Stomach (tissue), 9 donors: ENCODE data around the gene NAALADL2. TPM values are rescaled to one million over a fixed set of nuclear protein-coding genes. Genes with fewer than 3 reads are reported as not detected.
A peak's percentile ranks its signal among the peaks of the same experiment; 100 is the strongest.

Experiments used
- DNase-seq, 2 donors: peaks; one replicate each; pipeline versions ENCODE4 v3.0.0 to v3.0.0-alpha.2; 2013 to 2019
- H3K27ac ChIP-seq, 5 donors: fragments of 200-600 bp in 4 of 5; sonication (generic) in 4 of 5; one replicate each; pipeline ENCODE4 v1.5.1; 2013 to 2019; ENCODE audit warnings: mild to moderate bottlenecking in 1 of 5, moderate library complexity in 1 of 5
- H3K27me3 ChIP-seq, 3 donors: fragments of 200-600 bp; sonication (generic); one replicate each; pipeline ENCODE4 v1.5.1; 2017 to 2019; ENCODE audit warnings: mixed run types in 1 of 3
- H3K36me3 ChIP-seq, 4 donors: fragments of 200-600 bp; sonication (generic); 1 replicate in 3 of 4; 2 replicates in 1 of 4; pipeline ENCODE4 v1.5.1; 2016 to 2019
- H3K4me1 ChIP-seq, 4 donors: fragments of 200-600 bp; sonication (generic); one replicate each; pipeline ENCODE4 v1.5.1; 2016 to 2019
- H3K4me3 ChIP-seq, 4 donors: fragments of 200-600 bp; sonication (generic) in 3 of 4; one replicate each; pipeline ENCODE4 v1.5.1; 2016 to 2019; ENCODE audit warnings: mild to moderate bottlenecking in 1 of 4
- H3K9me3 ChIP-seq, 4 donors: fragments of 200-600 bp; sonication (generic); one replicate each; pipeline ENCODE4 v1.5.1; 2016 to 2019
- EP300 ChIP-seq: sonication (generic); formaldehyde crosslinking; IDR thresholded peaks from one replicate; pipeline ENCODE4 v1.6.1; 2017; ENCODE audit warnings: antibody characterized with exemption
- POLR2A ChIP-seq, 4 donors: fragments of 450-650 bp; IDR thresholded peaks; one replicate each; pipeline ENCODE4 v1.6.1; 2016; ENCODE audit warnings: antibody characterized with exemption in 4 of 4, control low read depth in 2 of 4, mild to moderate bottlenecking in 1 of 4, moderate library complexity in 1 of 4
- POLR2AphosphoS5 ChIP-seq, 3 donors: sonication (generic); formaldehyde crosslinking; IDR thresholded peaks; one replicate each; pipeline ENCODE4 v1.6.1; 2016; ENCODE audit warnings: antibody characterized with exemption in 3 of 3
- WGBS, 5 donors: extraction: QIAGEN DNeasy Blood & Tissue Kit in 3 of 5; methylation state at CpG; one replicate each; pipeline versions ENCODE4 v1.1.5 to v1.1.7; 2013 to 2018; 5-methylcytosine and 5-hydroxymethylcytosine counted together
- intact Hi-C: fragments of 100-400 bp; cut with DNase I; formaldehyde crosslinking; loops from one replicate; pipeline ENCODE4 v1.15.1; 2023; ENCODE audit warnings: low total_unique reads
- polyA plus RNA-seq, 3 donors: library from polyadenylated mRNA; stranded (reverse); fragments of 200-250 nt; gene quantifications; one replicate each; pipeline ENCODE4 v1.2.3, GENCODE V29; 2013
- total RNA-seq, 5 donors: library from RNA; depleted of rRNA; stranded (reverse); fragments of >200 nt; gene quantifications; one replicate each; pipeline versions ENCODE4 v1.1.0 to v1.2.3, GENCODE V29; 2014 to 2016
- TF ChIP-seq, protein P1 (sequence below), 7 experiments: fragments of 450-650 bp in 4 of 7; fragments of 200-600 bp in 3 of 7; sonication (generic) in 3 of 7; IDR thresholded peaks; one replicate each; pipeline ENCODE4 v1.5.1; 2016 to 2019; ENCODE audit warnings: antibody characterized with exemption in 7 of 7, control low read depth in 2 of 7, mild to moderate bottlenecking in 1 of 7
- donor health status: healthy with polysubstance abuse.
- donor health status: Bipolar disorder and iron deficiency.
- donor health status: healthy.

NAALADL2 gene
- total and polyA plus RNA-seq, 8 donors: 0.58 to 43.7 (median 5.4) TPM

DNA sequence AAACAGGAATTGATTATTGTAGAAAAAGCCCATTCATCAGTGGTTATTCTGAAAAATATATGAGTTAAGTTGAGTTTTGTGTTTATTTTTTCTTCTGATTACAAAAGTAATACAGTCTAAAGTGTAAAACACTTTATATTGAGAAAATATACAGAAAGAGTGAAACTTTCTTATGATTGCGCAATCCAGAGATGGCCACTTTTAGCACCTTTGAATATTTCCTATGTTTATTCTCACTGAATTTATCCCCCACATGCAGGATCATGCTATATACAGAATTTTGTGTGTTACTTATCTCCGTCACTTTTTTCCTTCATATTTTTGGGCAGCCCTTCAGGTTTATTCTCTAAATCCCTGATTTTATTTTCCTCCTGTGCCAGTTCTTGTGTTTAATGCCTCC, 285.2 kb downstream of the NAALADL2 start:
- intact Hi-C loops: no loop called here
- H3K9me3 ChIP-seq: no peaks in the 10 kb centered on the region
- no peaks in the 10 kb centered on the region for H3K36me3 ChIP-seq
- no peak overlapping the region for H3K4me3 ChIP-seq
- no peak overlapping the region for H3K27ac ChIP-seq
- no peaks in the 10 kb centered on the region for H3K27me3 ChIP-seq
- TF ChIP-seq EP300: no peak
- 96 to 99% (median 98%) methylated on average over 2 of the region's 2 CpGs for WGBS, 5 donors
- no peak for DNase-seq
- no peaks in the 10 kb centered on the region for H3K4me1 ChIP-seq

DNA sequence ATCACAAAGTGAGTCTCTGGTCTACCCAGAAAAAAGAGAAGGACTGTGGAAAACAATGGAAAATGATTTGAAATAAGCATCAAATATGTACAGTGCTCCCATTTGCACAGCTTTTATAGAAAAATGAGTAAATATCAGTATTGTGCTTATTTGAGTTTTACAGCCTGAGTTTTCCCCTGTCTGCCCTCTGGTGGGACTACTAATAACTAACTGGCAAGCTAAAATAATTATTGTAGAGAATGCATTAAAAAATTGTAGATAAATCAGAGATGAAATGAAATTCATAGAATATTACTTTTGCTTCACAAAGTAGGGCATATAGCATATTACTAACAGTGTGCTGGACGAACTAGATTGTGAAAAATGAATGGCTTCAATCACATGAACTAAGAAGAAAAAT, 287.1 kb downstream of the NAALADL2 start:
- WGBS, 5 donors: 77 to 89% (median 87%) methylated on average over 1 of the region's 1 CpG
- no peaks in the 10 kb centered on the region for H3K9me3 ChIP-seq
- DNase-seq: peak in 1 of 2 donors; percentile 33
- no peaks in the 10 kb centered on the region for H3K36me3 ChIP-seq
- intact Hi-C loops: no loop called here
- no peak overlapping the region for H3K4me3 ChIP-seq
- H3K27me3 ChIP-seq: no peaks in the 10 kb centered on the region
- no peaks in the 10 kb centered on the region for H3K4me1 ChIP-seq
- TF ChIP-seq, protein P1, sequence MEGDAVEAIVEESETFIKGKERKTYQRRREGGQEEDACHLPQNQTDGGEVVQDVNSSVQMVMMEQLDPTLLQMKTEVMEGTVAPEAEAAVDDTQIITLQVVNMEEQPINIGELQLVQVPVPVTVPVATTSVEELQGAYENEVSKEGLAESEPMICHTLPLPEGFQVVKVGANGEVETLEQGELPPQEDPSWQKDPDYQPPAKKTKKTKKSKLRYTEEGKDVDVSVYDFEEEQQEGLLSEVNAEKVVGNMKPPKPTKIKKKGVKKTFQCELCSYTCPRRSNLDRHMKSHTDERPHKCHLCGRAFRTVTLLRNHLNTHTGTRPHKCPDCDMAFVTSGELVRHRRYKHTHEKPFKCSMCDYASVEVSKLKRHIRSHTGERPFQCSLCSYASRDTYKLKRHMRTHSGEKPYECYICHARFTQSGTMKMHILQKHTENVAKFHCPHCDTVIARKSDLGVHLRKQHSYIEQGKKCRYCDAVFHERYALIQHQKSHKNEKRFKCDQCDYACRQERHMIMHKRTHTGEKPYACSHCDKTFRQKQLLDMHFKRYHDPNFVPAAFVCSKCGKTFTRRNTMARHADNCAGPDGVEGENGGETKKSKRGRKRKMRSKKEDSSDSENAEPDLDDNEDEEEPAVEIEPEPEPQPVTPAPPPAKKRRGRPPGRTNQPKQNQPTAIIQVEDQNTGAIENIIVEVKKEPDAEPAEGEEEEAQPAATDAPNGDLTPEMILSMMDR (IDR thresholded peaks at IDR 0.05): no peak
- no peak for TF ChIP-seq POLR2A (IDR thresholded peaks at IDR 0.05)
- no peak for TF ChIP-seq POLR2AphosphoS5 (IDR thresholded peaks at IDR 0.05)
- TF ChIP-seq EP300: no peak
- H3K27ac ChIP-seq: no peak overlapping the region

DNA sequence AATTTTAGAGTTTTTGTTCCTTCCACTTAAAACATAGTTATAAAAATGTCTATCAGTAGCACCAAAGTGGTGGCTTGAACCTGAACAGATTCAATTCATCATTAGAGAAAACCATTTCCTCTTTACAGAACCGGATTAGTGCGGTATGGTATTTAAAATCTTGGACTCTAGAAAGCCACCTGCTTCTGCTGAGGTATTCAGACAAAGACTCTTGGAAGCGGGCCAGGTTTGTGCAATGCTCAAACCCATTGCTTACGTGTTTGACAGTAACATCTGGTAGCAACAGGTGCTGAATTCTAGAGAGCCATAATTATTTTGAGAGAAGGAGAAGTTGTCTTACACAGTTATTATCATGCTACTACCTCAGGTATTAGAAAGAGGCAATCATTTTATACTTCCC, 290.5 kb downstream of the NAALADL2 start:
- no peak overlapping the region for H3K27ac ChIP-seq
- H3K36me3 ChIP-seq: no peaks in the 10 kb centered on the region
- no peaks in the 10 kb centered on the region for H3K4me1 ChIP-seq
- intact Hi-C loops: no loop called here
- no peaks in the 10 kb centered on the region for H3K27me3 ChIP-seq
- WGBS, 5 donors: 49 to 65% (median 55%) methylated on average over 4 of the region's 4 CpGs
- peak; percentile 32 to 74 for DNase-seq
- H3K4me3 ChIP-seq: no peak overlapping the region
- no peaks in the 10 kb centered on the region for H3K9me3 ChIP-seq
- TF ChIP-seq, protein P1 (IDR thresholded peaks at IDR 0.05): no peak
- no peak for TF ChIP-seq POLR2AphosphoS5 (IDR thresholded peaks at IDR 0.05)
- TF ChIP-seq POLR2A (IDR thresholded peaks at IDR 0.05): no peak
- TF ChIP-seq EP300: no peak

DNA sequence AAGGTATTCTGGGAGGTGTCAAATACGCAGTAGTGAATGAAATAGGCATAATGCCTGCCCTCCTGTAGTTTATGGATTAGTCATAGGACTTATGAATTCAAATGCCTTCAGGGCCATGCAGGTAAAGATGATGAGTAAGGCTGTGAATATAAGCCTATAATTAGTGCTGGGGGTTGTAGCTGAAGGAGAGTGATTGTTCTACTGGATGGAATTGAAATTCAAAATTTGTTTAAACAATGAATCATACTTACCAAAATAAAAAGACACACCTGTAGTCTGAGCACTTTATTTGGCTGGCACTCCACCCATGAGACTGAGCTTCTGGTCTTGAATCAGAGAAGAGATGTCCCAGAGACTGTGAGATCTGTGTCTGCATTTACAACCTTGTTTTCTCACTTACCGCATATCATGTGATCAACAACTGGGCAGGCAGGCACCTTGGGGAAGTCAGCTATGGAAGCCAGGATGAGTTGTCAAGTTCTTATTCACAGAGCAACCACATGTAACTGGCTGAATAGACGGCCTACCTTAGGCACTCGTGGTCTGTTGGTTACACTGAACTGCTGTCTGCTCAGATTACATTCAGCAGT, 291.8 kb downstream of the NAALADL2 start:
- peaks cover 0 to 4% (median 0%) of the 10 kb centered on the region in 4 donors for H3K4me1 ChIP-seq
- DNase-seq: peak in 1 of 2 donors; percentile 10
- H3K27ac ChIP-seq: no peak overlapping the region
- H3K9me3 ChIP-seq: no peaks in the 10 kb centered on the region
- no peaks in the 10 kb centered on the region for H3K36me3 ChIP-seq
- 58 to 70% (median 65%) methylated on average over 4 of the region's 4 CpGs for WGBS, 5 donors
- H3K27me3 ChIP-seq: no peaks in the 10 kb centered on the region
- no peak for TF ChIP-seq POLR2AphosphoS5 (IDR thresholded peaks at IDR 0.05)
- no peak for TF ChIP-seq EP300
- TF ChIP-seq, protein P1 (IDR thresholded peaks at IDR 0.05): no peak
- no peak for TF ChIP-seq POLR2A (IDR thresholded peaks at IDR 0.05)
- intact Hi-C loops: no loop called here
- H3K4me3 ChIP-seq: no peak overlapping the region

DNA sequence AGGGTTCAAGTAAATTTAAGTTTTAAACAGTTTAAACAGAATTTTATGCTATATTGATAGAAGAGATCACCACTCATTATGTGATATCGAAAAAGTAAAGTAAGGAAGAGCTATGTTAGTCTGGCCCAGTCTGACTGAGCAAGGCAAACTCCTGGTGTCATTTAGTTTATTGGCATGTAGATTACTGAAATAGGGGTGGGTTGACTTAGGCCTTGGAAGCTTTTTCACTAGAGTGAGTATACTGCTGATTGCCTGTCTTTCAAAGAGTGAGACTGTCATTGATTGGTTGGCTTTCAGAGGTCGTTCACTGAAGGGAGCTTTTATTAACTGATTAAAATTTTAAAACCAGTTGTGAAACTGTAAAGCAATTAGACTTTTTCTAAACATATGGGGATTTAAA, 294.5 kb downstream of the NAALADL2 start:
- no peaks in the 10 kb centered on the region for H3K9me3 ChIP-seq
- no peak overlapping the region for H3K27ac ChIP-seq
- intact Hi-C loops: no loop called here
- H3K36me3 ChIP-seq: no peaks in the 10 kb centered on the region
- TF ChIP-seq POLR2AphosphoS5 (IDR thresholded peaks at IDR 0.05) (no peak), POLR2A (IDR thresholded peaks at IDR 0.05) (no peak), EP300 (no peak)
- TF ChIP-seq, protein P1 (IDR thresholded peaks at IDR 0.05): no peak
- no peaks in the 10 kb centered on the region for H3K27me3 ChIP-seq
- no peak for DNase-seq
- H3K4me1 ChIP-seq: peaks cover 0 to 4% (median 0%) of the 10 kb centered on the region in 4 donors
- no peak overlapping the region for H3K4me3 ChIP-seq
- 82 to 92% (median 85%) methylated on average over 2 of the region's 2 CpGs for WGBS, 5 donors
